Measurements from ENCODE around the gene SRC. TPM values are rescaled to one million over a fixed set of nuclear protein-coding genes. Genes with fewer than 3 reads are reported as not detected.

Gene SRC
- total and polyA plus RNA-seq, 2 experiments from 2014 or later, result 26.2 to 34.3 TPM

DNA sequence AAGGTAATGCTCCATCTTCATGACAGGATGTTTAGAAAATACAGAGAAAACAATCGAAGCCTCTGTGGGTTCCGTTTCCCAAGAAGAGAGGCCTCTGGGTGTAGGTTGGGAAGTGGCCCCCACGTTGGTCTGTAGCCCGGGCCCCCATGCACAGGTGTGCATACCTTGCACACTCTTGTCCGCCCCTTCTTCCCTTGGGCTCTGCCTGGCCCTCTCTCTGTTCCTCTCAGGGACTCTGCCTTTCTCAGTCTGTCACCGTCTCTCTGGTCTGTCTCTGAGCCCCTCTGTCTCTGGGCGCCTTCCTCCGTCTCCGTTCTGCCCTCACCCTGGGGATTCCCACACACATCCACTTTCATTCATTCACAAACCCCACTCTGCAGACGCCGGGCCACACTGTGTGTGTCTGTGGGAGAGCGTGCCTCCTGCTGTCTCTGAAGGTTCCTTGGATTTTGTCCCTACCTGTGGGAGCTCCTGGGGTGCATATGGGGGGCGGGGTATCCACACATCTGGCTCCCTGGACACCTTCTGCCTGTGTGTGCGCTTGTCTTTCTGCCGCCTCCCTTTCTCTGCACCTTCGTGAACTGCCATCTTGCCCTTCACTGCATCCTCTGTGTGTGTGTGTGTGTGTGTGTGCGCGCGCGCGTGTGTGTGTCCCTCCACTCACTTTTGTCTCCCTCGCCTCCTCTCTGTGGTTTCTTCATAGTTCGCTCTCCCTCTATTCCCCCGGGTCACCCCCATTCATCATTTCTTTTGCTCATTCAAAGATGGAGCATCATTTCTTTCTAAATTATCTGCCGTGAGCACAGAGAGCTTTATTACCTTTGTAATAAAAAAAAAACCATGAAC, 75.3 kb downstream of the SRC start:
- H3K4me3 ChIP-seq, result no peak overlapping the region
- H3K27ac ChIP-seq, result no peak overlapping the region
- H3K36me3 ChIP-seq, result no peaks in the 10 kb centered on the region
- TF ChIP-seq, protein P1, sequence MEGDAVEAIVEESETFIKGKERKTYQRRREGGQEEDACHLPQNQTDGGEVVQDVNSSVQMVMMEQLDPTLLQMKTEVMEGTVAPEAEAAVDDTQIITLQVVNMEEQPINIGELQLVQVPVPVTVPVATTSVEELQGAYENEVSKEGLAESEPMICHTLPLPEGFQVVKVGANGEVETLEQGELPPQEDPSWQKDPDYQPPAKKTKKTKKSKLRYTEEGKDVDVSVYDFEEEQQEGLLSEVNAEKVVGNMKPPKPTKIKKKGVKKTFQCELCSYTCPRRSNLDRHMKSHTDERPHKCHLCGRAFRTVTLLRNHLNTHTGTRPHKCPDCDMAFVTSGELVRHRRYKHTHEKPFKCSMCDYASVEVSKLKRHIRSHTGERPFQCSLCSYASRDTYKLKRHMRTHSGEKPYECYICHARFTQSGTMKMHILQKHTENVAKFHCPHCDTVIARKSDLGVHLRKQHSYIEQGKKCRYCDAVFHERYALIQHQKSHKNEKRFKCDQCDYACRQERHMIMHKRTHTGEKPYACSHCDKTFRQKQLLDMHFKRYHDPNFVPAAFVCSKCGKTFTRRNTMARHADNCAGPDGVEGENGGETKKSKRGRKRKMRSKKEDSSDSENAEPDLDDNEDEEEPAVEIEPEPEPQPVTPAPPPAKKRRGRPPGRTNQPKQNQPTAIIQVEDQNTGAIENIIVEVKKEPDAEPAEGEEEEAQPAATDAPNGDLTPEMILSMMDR (IDR thresholded peaks at IDR 0.05; ENCODE audit: low read depth, low read length), result no peak
- no peaks in the 10 kb centered on the region for H3K9me3 ChIP-seq (ENCODE audit: low read depth)
- H3K4me1 ChIP-seq (ENCODE audit: low read depth), result peaks cover 5% of the 10 kb centered on the region
- DNase-seq (ENCODE audit: low read depth in 1 of 2, low spot score in 1 of 2), result no peak
- no peaks in the 10 kb centered on the region for H3K27me3 ChIP-seq

DNA sequence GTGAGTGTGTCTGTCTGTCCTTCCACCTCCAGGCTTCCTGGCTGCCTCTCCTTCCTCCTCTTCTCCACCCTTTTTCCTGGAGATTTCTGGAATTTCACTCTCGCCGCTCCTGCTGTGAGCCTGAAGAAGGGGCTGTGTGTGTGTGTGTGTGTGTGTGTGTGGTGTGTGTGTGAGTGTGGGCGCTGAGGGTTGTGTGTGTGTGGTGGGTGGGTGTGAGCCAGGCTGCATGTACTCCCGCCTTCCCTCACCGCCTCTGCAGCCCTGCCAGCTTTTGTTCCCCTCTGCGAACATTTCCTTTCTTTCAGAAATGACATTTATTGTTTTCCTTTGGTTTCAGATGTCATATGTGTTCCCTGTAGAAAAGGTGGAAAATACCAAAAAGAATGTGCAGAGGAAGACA, 76.0 kb downstream of the SRC start:
- Histone ChIP-seq H3K9me3 (ENCODE audit: low read depth) (no peaks in the 10 kb centered on the region), H3K27me3 (no peaks in the 10 kb centered on the region), H3K4me3 (no peak overlapping the region), H3K36me3 (no peaks in the 10 kb centered on the region), H3K27ac (no peak overlapping the region), H3K4me1 (ENCODE audit: low read depth) (peaks cover 5% of the 10 kb centered on the region)
- peak in 1 of 2 donors; percentile 22 for DNase-seq (ENCODE audit: low read depth in 1 of 2, low spot score in 1 of 2)
- TF ChIP-seq, protein P1 (IDR thresholded peaks at IDR 0.05; ENCODE audit: low read depth, low read length), result no peak

DNA sequence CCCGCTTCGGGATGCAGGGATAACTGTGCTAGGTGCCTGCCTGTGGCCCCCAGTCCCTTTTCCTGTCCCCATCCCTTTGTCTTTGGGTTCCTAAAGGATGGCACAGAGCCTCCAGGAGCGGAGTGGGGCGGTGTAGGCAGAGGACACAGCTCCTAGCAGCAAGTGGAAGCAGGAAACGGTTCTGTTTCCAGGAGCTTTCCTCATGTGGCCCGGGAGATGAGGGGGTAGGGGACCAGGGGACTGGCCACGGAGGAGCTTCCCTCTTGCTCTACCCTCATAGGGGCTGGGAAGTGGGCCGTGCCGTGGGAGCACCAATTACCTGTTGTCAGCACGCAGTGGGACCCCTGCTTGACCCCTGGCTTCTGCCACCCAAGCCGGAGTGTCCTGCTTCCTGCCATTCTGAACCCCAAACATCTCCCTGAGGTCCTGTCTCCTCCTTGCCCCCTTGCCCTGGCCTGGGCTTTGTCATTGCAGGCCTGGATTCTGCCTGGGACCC, 76.9 kb downstream of the SRC start:
- peaks cover 5% of the 10 kb centered on the region for H3K4me1 ChIP-seq (ENCODE audit: low read depth)
- H3K27me3 ChIP-seq, result no peaks in the 10 kb centered on the region
- TF ChIP-seq, protein P1 (IDR thresholded peaks at IDR 0.05; ENCODE audit: low read depth, low read length), result no peak
- no peaks in the 10 kb centered on the region for H3K9me3 ChIP-seq (ENCODE audit: low read depth)
- no peaks in the 10 kb centered on the region for H3K36me3 ChIP-seq
- H3K27ac ChIP-seq, result no peak overlapping the region
- H3K4me3 ChIP-seq, result no peak overlapping the region
- DNase-seq (ENCODE audit: low read depth in 1 of 2, low spot score in 1 of 2), result no peak

DNA sequence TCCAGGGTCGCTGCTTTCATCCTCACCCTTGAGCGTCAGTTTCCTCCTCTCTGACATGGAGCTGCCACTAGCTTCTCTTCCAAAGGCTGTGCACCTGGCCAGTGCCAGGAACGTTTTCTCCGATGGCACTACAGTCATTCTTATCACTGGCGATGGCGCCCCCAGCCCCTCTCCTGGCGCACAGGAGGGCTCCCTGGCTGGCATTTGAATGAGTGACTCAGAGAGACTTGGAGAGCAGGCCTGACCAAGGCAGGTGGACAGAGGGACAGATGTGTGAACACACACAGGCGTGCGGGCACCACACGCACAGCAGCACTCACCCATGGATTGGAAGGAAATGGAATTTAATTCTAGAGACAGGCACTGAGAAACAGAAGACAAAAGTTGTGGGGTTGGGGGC, 77.6 kb downstream of the SRC start:
- Histone ChIP-seq H3K9me3 (ENCODE audit: low read depth) (no peaks in the 10 kb centered on the region), H3K4me1 (ENCODE audit: low read depth) (peaks cover 5% of the 10 kb centered on the region), H3K4me3 (no peak overlapping the region), H3K27ac (no peak overlapping the region), H3K36me3 (no peaks in the 10 kb centered on the region), H3K27me3 (no peaks in the 10 kb centered on the region)
- DNase-seq (ENCODE audit: low read depth in 1 of 2, low spot score in 1 of 2), result no peak
- TF ChIP-seq, protein P1 (IDR thresholded peaks at IDR 0.05; ENCODE audit: low read depth, low read length), result no peak

DNA sequence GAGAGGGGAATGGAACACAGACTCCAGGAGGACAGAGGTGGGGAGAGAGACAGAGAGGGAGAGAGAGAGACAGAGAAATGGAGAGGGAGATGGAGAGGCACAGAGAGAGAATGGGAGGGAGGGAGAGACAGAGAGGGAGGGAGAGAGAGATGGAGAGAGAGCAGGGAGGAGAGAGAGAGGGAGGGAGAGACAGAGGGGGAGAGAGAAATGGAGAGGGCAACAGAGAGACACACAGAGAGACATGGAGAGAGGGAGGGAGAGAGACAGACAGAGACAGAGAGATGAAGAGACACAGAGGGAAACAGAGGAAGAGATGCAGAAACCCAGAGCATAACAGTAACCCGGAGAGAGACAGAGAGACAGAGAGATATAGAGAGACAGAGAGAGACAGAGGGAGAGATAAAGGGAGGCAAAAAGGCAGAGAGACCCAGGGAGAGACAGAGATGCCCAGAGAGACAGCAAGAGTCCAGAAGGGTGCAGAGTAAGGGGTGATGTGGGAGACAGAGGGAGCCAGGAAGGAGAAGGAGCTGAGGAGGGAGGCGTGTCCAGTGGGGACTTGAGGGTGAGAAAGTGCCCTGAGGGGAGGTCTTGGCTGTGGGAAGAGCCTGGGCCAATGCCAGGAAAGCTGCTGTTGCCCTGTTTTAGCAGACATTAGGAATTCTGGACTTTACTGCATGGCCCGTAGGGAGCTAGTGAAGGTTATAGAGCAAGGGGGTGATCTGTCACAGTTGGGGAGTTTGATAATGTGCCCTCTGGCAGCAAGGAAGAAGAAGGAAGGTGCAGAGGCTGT, 78.3 kb downstream of the SRC start:
- Histone ChIP-seq H3K4me1 (ENCODE audit: low read depth) (peaks cover 5% of the 10 kb centered on the region), H3K9me3 (ENCODE audit: low read depth) (no peaks in the 10 kb centered on the region), H3K36me3 (no peaks in the 10 kb centered on the region), H3K27ac (no peak overlapping the region), H3K27me3 (peaks cover 5% of the 10 kb centered on the region), H3K4me3 (no peak overlapping the region)
- TF ChIP-seq, protein P1 (IDR thresholded peaks at IDR 0.05; ENCODE audit: low read depth, low read length), result no peak
- DNase-seq (ENCODE audit: low read depth in 1 of 2, low spot score in 1 of 2), result no peak
